Kidney epithelial cell (primary cell): ENCODE measurements around the gene TTC21B. TPM values are rescaled to one million over a fixed set of nuclear protein-coding genes. Genes with fewer than 3 reads are reported as not detected.

Experiments used
- DNase-seq: peaks from one replicate; pipeline ENCODE4 v3.0.0-alpha.2; 2010; ENCODE audit warnings: low read depth
- H3K27me3 ChIP-seq: 2 replicates; pipeline ENCODE4 v1.6.0; 2011; ENCODE audit warnings: low read length; ENCODE audit not compliant: control insufficient read depth, insufficient read depth
- H3K36me3 ChIP-seq: 2 replicates; pipeline ENCODE4 v1.5.1; 2011; ENCODE audit warnings: low read length; ENCODE audit not compliant: control insufficient read depth, insufficient read depth
- H3K4me3 ChIP-seq: 2 replicates; pipeline ENCODE4 v1.5.1; 2011; ENCODE audit warnings: low read depth, mild to moderate bottlenecking, control low read depth, low read length
- total RNA-seq: library from RNA; depleted of rRNA; stranded (reverse); fragments of >200 nt; gene quantifications from 2 replicates; pipeline ENCODE4 v1.2.3, GENCODE V29; 2015
- TF ChIP-seq, protein P1 (sequence below): IDR thresholded peaks from 2 replicates; pipeline ENCODE4 v1.5.1; 2011; ENCODE audit warnings: mild to moderate bottlenecking, moderate library complexity, low read length, control low read depth, inconsistent platforms; ENCODE audit not compliant: insufficient read depth, poor library complexity, severe bottlenecking

The TTC21B gene
- total RNA-seq, 1 donor from 2014 or later: 10.8 TPM

DNA sequence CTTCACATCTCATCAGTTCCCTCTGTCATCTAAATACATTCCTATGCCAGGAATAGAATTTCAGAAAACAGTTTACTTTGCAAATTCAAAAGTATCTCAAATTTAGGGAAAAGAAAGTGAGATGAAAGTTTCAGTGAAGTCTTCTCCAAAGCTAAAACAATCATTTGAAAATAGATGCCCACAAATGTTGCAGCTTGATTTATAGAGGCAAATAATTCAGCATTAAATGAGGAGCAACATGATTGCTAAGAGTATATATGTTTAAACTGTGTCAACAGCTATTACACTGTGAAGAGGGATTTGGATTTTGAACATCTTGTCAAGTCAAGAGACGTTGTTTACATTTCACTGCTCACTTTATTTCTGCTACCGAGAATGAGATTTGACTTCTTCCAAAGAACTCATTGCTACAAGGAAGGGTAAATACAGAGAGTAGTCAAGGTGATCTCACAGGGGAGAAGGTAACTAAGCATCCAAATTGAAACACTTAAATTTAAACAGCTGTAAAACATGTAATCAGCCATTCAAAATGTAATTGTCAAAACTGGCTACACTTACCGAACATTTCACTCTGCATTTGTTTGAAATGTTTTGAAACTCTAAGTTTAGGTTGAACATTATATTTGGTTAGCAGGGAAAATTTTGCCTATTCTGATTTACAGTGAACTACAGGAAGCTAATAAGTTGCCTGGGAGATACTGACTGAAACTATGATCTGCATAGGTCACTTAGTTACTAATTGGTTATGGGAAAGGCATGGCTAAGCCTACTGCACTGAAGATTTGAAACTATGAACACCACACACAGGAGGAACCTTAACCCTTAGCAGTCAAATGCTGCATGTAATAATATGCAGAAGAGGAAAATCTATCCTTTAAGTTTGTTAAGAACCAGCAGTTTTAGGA, 126.3 kb downstream of the TTC21B start:
- TF ChIP-seq, protein P1, sequence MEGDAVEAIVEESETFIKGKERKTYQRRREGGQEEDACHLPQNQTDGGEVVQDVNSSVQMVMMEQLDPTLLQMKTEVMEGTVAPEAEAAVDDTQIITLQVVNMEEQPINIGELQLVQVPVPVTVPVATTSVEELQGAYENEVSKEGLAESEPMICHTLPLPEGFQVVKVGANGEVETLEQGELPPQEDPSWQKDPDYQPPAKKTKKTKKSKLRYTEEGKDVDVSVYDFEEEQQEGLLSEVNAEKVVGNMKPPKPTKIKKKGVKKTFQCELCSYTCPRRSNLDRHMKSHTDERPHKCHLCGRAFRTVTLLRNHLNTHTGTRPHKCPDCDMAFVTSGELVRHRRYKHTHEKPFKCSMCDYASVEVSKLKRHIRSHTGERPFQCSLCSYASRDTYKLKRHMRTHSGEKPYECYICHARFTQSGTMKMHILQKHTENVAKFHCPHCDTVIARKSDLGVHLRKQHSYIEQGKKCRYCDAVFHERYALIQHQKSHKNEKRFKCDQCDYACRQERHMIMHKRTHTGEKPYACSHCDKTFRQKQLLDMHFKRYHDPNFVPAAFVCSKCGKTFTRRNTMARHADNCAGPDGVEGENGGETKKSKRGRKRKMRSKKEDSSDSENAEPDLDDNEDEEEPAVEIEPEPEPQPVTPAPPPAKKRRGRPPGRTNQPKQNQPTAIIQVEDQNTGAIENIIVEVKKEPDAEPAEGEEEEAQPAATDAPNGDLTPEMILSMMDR: no peak
- Histone ChIP-seq H3K36me3 (no peaks in the 10 kb centered on the region), H3K27me3 (no peaks in the 10 kb centered on the region), H3K4me3 (no peak overlapping the region)
- no peak for DNase-seq

DNA sequence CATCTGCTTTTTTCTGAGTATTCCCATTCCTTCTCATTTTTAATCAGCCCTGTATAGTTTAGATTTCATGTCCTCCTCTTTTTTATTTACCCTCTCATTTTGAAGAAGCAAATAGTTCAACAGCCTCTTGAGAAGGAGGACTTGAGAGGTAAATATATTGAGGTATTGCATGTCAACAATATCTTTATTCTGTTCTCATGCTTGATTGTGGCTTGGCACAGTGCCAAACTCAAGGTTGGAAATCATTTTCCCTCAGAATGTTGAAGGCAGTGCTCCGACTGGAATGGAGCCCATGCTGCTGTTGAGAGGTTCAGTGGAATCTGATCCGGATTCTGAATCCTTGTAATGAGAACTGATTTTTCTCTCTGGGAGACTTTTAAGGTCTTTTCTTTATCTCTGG, 128.5 kb downstream of the TTC21B start:
- no peaks in the 10 kb centered on the region for H3K36me3 ChIP-seq
- no peak overlapping the region for H3K4me3 ChIP-seq
- DNase-seq: no peak
- TF ChIP-seq, protein P1: no peak
- H3K27me3 ChIP-seq: no peaks in the 10 kb centered on the region

Other genes with a start within 250 kb of the TTC21B start
- 19.6 and 22.9 TPM in 2 replicates for gene GALNT3, start 159.5 kb downstream of the TTC21B start, total RNA-seq
- not detected in 2 replicates for gene SCN1A, start 174.2 kb upstream of the TTC21B start, total RNA-seq